HCT116 (cell line): Measurements from ENCODE around the gene SYCP2.

Source experiments
- CEBPB ChIP-seq: IDR thresholded peaks from 2 replicates; pipeline ENCODE4 v1.6.1; 2012; ENCODE audit warnings: low read depth
- JUND ChIP-seq: IDR thresholded peaks from 2 replicates; pipeline ENCODE4 v1.6.1; 2012
- POLR2A ChIP-seq: IDR thresholded peaks from 2 replicates; pipeline ENCODE4 v1.7.0; 2011; ENCODE audit warnings: borderline replicate concordance; ENCODE audit not compliant: insufficient read depth, insufficient read length; ENCODE audit errors: extremely low read depth
- SP1 ChIP-seq: IDR thresholded peaks from 2 replicates; pipeline ENCODE4 v1.6.1; 2012; ENCODE audit warnings: low read depth
- SRF ChIP-seq: IDR thresholded peaks from 2 replicates; pipeline ENCODE4 v1.6.1; 2012; ENCODE audit warnings: low read depth
- YY1 ChIP-seq: IDR thresholded peaks from 2 replicates; pipeline ENCODE4 v1.6.1; 2011; ENCODE audit warnings: low read length, low read depth, moderate library complexity, mild to moderate bottlenecking; ENCODE audit not compliant: insufficient replicate concordance; ENCODE audit errors: extremely low read depth
- ZFX ChIP-seq: fragments of 450-650 bp; IDR thresholded peaks from 2 replicates; pipeline ENCODE4 v1.6.1; 2017
- ZNF274 ChIP-seq: fragments of 200-500 bp; sonication (Bioruptor generic); IDR thresholded peaks from 2 replicates; pipeline ENCODE4 v1.6.1; 2014; ENCODE audit warnings: mild to moderate bottlenecking, low read depth, low read length, inconsistent platforms
- TF ChIP-seq, protein P1 (sequence below), 3 experiments: fragments of 200-600 bp in 1 of 3; sonication (generic) in 1 of 3; IDR thresholded peaks in 2 of 3; conservative IDR thresholded peaks in 1 of 3; 2 replicates each; pipeline ENCODE4 v1.5.1; 2012 to 2017; ENCODE audit warnings: low read depth in 2 of 3, low read length in 2 of 3, antibody characterized with exemption in 1 of 3, borderline replicate concordance in 1 of 3, control low read depth in 1 of 3, mild to moderate bottlenecking in 1 of 3, mixed read lengths in 1 of 3, mixed run types in 1 of 3, moderate library complexity in 1 of 3; ENCODE audit not compliant: insufficient read depth in 1 of 3
- TF ChIP-seq, protein P2 (sequence below): IDR thresholded peaks from 2 replicates; pipeline ENCODE4 v1.6.1; 2012; ENCODE audit warnings: low read depth

DNA sequence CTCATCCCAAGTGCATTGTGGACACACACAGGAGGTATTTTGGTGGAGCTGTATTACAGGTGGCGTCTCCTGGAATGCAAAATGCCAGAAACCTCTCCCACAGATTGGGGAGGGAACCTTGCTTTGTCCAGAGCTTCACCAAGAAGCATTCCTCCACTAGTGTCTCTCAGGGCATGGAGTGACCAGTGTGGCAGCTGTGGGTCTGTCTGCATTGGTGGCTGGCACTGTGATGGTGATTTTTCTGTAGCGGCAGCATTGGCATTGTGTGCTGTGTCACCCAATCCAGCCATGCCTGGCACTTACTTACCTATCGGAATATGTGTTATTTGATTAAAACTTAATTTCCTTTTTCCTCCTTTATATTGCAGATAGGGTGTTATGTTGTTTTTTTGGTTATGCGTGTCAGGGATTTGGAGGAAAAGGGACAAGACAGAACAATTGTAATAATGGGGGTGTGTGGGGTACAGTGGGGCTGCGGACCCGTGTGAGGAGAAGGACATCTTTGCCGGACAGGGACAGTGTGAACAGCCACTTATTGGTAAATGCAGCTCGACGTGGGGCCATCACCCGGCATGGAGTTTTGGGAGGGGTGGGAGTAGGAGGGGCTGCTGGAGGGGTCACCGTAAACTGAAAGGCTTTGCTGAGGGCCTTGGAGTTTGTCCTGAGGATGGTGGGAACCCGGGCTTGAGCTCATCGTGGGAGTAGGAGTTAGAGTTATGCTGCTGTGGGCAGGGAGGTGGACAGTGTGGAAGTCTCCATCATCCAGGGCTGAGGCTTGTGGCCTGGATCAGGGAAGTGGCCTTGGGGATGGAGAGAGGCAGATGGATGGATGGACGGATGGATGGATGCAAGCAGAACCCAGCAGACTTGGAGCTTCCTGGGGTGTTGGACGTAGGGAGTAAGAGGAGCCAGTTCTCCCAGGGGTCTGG is 105.0 kb downstream of the SYCP2 start:
- TF ChIP-seq, protein P1, sequence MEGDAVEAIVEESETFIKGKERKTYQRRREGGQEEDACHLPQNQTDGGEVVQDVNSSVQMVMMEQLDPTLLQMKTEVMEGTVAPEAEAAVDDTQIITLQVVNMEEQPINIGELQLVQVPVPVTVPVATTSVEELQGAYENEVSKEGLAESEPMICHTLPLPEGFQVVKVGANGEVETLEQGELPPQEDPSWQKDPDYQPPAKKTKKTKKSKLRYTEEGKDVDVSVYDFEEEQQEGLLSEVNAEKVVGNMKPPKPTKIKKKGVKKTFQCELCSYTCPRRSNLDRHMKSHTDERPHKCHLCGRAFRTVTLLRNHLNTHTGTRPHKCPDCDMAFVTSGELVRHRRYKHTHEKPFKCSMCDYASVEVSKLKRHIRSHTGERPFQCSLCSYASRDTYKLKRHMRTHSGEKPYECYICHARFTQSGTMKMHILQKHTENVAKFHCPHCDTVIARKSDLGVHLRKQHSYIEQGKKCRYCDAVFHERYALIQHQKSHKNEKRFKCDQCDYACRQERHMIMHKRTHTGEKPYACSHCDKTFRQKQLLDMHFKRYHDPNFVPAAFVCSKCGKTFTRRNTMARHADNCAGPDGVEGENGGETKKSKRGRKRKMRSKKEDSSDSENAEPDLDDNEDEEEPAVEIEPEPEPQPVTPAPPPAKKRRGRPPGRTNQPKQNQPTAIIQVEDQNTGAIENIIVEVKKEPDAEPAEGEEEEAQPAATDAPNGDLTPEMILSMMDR (IDR thresholded peaks at IDR 0.05 in 2 of 3, conservative IDR thresholded peaks at IDR 0.05 in 1 of 3; ENCODE audit: borderline replicate concordance in 1 of 3, insufficient read depth in 1 of 3, low read depth in 2 of 3, low read length in 2 of 3): no peak
- TF ChIP-seq SRF (no peak), ZFX (no peak), YY1 (no peak), POLR2A (no peak), SP1 (no peak), ZNF274 (no peak), CEBPB (no peak), JUND (no peak)
- TF ChIP-seq, protein P2, sequence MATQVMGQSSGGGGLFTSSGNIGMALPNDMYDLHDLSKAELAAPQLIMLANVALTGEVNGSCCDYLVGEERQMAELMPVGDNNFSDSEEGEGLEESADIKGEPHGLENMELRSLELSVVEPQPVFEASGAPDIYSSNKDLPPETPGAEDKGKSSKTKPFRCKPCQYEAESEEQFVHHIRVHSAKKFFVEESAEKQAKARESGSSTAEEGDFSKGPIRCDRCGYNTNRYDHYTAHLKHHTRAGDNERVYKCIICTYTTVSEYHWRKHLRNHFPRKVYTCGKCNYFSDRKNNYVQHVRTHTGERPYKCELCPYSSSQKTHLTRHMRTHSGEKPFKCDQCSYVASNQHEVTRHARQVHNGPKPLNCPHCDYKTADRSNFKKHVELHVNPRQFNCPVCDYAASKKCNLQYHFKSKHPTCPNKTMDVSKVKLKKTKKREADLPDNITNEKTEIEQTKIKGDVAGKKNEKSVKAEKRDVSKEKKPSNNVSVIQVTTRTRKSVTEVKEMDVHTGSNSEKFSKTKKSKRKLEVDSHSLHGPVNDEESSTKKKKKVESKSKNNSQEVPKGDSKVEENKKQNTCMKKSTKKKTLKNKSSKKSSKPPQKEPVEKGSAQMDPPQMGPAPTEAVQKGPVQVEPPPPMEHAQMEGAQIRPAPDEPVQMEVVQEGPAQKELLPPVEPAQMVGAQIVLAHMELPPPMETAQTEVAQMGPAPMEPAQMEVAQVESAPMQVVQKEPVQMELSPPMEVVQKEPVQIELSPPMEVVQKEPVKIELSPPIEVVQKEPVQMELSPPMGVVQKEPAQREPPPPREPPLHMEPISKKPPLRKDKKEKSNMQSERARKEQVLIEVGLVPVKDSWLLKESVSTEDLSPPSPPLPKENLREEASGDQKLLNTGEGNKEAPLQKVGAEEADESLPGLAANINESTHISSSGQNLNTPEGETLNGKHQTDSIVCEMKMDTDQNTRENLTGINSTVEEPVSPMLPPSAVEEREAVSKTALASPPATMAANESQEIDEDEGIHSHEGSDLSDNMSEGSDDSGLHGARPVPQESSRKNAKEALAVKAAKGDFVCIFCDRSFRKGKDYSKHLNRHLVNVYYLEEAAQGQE: no peak
